ENCODE results near the gene NMRAL1.

The NMRAL1 gene

DNA sequence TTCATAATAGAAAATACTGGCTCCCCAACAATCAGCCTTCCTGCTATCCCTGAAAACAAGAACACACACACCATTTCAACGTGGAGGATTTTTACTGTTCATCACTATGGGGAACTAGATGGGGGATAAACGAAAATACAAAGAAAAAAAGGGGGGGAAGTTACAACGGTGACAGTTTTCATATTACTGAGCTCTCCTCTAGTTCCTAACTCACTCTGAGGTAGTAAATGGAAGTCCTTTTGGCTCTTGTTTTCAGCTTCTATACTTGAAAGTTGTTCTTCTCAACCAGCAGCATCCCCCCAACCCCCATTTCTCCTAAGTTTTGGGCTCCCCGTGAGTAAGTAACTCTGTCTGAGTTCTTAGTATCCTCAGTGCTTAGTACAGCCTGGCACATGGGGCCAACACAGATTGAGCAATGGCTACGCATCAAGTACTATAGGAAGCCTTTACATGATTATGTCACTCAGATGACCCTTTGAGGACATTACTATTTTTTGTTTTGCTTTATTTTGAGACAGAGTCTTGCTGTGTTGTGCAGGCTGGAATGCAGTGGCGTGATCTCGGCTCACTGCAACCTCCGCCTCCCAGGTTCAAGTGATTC lies 53.8 kb downstream of the NMRAL1 start:
- no peak for DNase-seq

- DNase-seq: no peak
These were observed 54.9 kb downstream of the NMRAL1 start for GRCh38 chr16:4419402-4419959.

DNA sequence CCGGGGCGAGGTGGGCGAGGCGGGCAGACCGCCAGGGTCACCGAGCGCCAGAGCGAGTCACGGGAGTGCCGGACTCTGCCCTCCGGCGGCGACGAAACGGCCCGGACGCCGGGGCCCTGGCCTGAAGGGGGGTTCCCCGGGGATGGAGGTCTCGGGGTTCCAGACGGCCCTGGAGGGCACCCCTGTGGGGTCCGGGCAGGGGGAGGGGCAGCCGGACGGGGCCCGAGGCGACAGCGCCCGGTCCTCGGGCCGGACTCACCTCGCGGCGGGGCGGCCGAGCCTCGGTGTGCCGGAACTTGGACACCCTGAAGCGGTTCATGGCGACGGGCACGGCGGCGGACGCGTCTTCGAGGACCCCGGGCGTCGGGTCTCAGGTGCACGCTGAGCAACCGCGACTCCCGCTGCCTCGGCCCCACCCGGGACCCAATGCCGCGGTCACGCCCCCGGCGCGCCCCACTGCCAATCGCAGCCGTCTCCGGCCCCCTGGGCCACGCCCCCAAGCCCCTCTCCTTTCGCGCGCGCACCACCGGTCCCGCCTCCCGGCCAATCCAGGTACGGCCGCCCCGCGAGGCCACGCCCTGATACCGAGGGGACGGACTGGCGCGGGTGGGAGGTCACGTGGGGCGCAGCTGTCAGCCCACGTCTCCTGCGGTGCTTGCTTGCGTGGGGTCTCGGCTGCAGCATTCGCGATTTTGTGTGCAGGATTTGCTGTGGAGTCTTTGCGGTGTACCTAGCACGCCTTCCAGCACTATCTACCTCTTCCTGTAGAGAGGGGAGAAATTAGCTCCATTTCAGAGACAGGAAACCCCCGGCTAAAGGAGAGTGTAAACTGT lies 58.0 kb downstream of the NMRAL1 start, which contains the start of gene CORO7:
Gene CORO7 (minus strand): TSS at position 397 of the 833 bp plus-strand sequence. CDS start 78 bp downstream, at position 319.
- DNase-seq: peak; percentile 96

DNA sequence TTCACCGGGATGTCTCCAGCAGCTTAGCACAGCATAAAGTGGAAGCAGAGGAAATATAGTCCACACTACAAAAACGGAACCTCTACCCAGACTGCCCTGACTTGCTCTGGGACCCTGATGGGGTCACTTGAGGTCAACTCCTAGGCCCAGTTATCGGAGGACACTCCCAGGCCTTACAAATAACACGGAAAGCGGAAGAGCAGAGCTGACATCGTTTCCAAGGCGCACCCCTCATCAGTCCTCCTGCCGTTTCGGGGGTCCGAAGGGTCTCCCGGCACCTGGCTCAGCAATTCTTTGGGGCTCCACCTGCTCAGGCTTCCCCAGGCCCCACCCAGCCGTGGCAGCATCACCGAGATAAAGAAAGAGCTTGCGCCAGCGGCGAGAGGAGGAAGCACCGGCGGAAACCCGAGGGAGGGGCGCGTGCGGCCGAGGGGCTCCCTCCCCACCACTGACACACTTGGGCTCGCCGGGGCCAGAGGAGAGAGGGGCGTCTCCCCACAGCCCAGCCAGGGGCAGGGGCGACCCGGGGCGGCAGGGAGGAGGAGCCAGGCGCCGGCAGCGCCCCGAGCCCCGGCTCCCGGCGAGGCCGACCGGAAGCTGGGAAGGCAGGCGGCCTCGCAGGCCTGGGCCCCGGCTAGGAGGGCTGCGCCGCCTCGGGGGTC lies 58.8 kb downstream of the NMRAL1 start:
- DNase-seq: no peak

DNA sequence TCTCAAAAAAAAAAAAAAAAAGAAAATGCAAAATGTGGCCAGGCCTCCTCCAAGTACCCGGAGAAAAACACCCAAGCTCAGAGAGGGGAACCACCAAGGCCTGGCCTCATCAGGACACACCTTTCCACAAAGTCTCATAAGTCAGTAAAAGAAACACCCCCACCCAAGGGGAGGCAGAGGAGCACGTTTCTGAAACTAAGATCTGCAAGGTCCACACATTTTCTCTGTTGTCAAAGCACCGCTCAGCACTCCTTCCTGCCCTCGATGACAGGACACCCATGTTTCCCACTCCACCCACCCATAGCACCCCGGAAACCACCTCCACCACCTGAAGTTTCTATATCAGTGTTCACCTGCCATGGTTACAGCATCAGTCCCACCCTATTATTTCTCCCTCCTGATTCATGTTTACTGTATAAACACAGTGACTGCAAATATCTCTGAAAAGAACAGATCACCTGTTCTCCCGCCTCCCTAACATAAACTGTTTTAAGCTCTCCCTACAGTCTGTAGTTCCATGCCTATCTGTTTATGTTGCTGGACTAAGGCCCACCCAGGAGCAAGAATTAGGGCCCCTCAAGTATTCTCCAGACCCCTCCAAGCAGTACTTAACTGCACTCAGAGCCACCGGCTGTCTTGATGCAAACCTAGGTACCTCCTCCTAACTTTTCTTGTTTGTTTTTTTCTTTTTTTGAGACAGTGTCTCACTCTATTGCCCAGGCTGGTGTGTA lies 60.1 kb downstream of the NMRAL1 start:
- no peak for DNase-seq

GRCh38 chr16:4412854-4413253 lies 61.6 kb downstream of the NMRAL1 start:
- DNase-seq: no peak

DNA sequence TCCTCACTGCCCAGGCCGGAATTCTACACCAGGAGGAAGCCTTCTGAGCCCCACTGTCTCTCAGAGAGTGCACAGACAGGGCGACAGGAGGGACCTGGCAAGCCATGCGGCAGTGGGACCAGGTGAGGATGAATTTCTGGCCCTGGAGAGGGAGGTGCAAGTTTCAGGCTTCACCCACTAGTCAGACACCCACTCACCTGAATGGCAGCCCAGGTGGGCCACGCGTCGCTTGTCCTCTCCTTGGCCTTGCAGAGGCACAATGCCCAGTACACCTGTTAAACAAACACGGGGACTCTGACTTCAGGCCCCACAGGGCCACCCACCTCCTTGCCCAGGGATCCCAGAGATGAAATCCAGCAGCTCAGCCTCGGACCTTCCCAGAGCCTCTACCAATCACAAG lies 62.3 kb downstream of the NMRAL1 start:
- DNase-seq: no peak

All from islet precursor cell (in vitro differentiated cells).